CD4-positive, alpha-beta memory T cell (primary cell): ENCODE results near the gene SLC16A5. TPM values are rescaled to one million over a fixed set of nuclear protein-coding genes. Genes with fewer than 3 reads are reported as not detected.

ENCODE experiments used
- CTCF ChIA-PET: fragments of 350-600 bp; sonication (Branson Sonifier 250); formaldehyde crosslinking; loops from one replicate; lab custom pipeline; 2021; ENCODE audit warnings: inconsistent platforms; ENCODE audit not compliant: partially characterized antibody; lab: Charles Lee
- POLR2A ChIA-PET: fragments of 350-600 bp; sonication (Branson Sonifier 250); formaldehyde crosslinking; loops from one replicate; lab custom pipeline; 2021; ENCODE audit not compliant: partially characterized antibody; lab: Charles Lee
- DNase-seq, 5 donors: peaks; one replicate each; pipeline versions ENCODE4 v3.0.0 to v3.0.0-alpha.2; 2020 to 2022; ENCODE audit warnings: mixed read lengths in 1 of 5
- H3K27ac ChIP-seq: one replicate; pipeline ENCODE4 v1.7.0; 2013; ENCODE audit warnings: low read depth, low read length
- H3K27me3 ChIP-seq: 2 replicates; pipeline ENCODE4 v1.7.0; 2013; ENCODE audit warnings: mild to moderate bottlenecking, low read length, moderate library complexity; ENCODE audit not compliant: insufficient read depth
- H3K36me3 ChIP-seq: 2 replicates; pipeline ENCODE4 v1.7.0; 2013; ENCODE audit warnings: mild to moderate bottlenecking, low read length, moderate library complexity; ENCODE audit not compliant: insufficient read depth
- H3K4me1 ChIP-seq: 2 replicates; pipeline ENCODE4 v1.7.0; 2013; ENCODE audit warnings: mild to moderate bottlenecking, low read length, moderate library complexity; ENCODE audit not compliant: insufficient read depth
- H3K4me3 ChIP-seq, 2 donors: one replicate each; pipeline ENCODE4 v1.7.0; 2013; ENCODE audit warnings: low read length in 2 of 2, mild to moderate bottlenecking in 1 of 2
- H3K9me3 ChIP-seq, 2 donors: one replicate each; pipeline ENCODE4 v1.7.0; 2013; ENCODE audit warnings: low read length in 2 of 2, control low read depth in 1 of 2; ENCODE audit not compliant: control insufficient read depth in 1 of 2
- H3K27ac Mint-ChIP-seq, 7 donors: one replicate each; pipeline ENCODE4 v1.8.0; 2020 to 2021; ENCODE audit warnings: mixed read lengths in 7 of 7, mild to moderate bottlenecking in 6 of 7, inconsistent platforms in 3 of 7, moderate library complexity in 3 of 7
- H3K27me3 Mint-ChIP-seq, 2 donors: one replicate each; pipeline ENCODE4 v1.8.0; 2020 to 2021; ENCODE audit warnings: mixed read lengths in 2 of 2
- H3K36me3 Mint-ChIP-seq, 2 donors: one replicate each; pipeline ENCODE4 v1.8.0; 2020 to 2021; ENCODE audit warnings: mixed read lengths in 2 of 2, inconsistent platforms in 1 of 2, mild to moderate bottlenecking in 1 of 2
- H3K4me1 Mint-ChIP-seq, 4 donors: one replicate each; pipeline ENCODE4 v1.8.0; 2020 to 2021; ENCODE audit warnings: mixed read lengths in 4 of 4, mild to moderate bottlenecking in 1 of 4
- H3K4me3 Mint-ChIP-seq, 8 donors: one replicate each; pipeline ENCODE4 v1.8.0; 2020 to 2021; ENCODE audit warnings: mixed read lengths in 8 of 8, mild to moderate bottlenecking in 7 of 8, moderate library complexity in 6 of 8, inconsistent platforms in 3 of 8
- H3K9me3 Mint-ChIP-seq, 8 donors: one replicate each; pipeline ENCODE4 v1.8.0; 2020 to 2021; ENCODE audit warnings: mixed read lengths in 8 of 8, mild to moderate bottlenecking in 5 of 8, inconsistent platforms in 3 of 8, moderate library complexity in 1 of 8
- intact Hi-C: fragments of 100-400 bp; cut with micrococcal nuclease; formaldehyde crosslinking; loops from one replicate; pipeline ENCODE4 v1.15.1; 2023
- polyA plus RNA-seq, 2 donors: library from polyadenylated mRNA; unstranded; fragments of 300-500 nt; fragmentation: Illumina TruSeq; gene quantifications; one replicate each; pipeline ENCODE4 v1.2.3, GENCODE V29; 2021
- total RNA-seq, 2 experiments: library from RNA; stranded (reverse); gene quantifications; one replicate each; pipeline ENCODE4 v1.2.3, GENCODE V29; 2021

The SLC16A5 gene
- total and polyA plus RNA-seq, 4 experiments from 2014 or later = 2.9 to 13.9 (median 8.1) TPM

DNA sequence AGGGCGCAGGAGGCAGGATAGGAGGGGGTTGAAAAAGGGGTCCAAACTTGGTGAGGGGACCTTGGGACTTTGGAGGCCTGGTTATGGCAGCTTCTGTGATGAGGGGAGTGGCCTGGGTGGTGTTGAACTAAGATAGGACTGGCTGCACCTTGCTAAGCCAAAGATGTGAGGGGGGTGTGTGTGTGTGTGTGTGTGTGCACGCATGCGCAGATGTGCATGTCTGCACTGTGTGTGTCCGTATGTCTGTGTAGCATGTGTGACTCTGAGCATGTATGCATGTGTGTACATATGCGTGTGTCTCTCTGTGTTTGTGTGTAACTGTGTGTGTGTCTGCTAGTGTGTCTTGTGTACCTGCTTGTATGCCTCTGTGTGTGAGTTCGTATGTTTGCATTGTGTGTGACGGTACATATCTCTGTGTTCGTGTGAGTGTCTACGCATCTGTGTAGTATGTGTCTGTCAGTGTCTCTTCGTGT, 4.1 kb downstream of the SLC16A5 start:
- Histone ChIP-seq H3K4me3 (no peak overlapping the region), H3K36me3 (no peaks in the 10 kb centered on the region), H3K4me1 (peaks cover 26% of the 10 kb centered on the region), H3K27me3 (no peaks in the 10 kb centered on the region), H3K9me3 (no peaks in the 10 kb centered on the region), H3K27ac (no peak overlapping the region)
- no peak for DNase-seq
- H3K36me3 Mint-ChIP-seq = no peaks in the 10 kb centered on the region
- POLR2A ChIA-PET = interaction anchor here (1.4 to 1.8 kb wide), 2 partner anchors 18 to 22 kb away, joined by 3 to 7 read pairs; partner anchors contain the start of gene ARMC7
- H3K27me3 Mint-ChIP-seq = no peaks in the 10 kb centered on the region
- H3K9me3 Mint-ChIP-seq = no peaks in the 10 kb centered on the region
- H3K4me1 Mint-ChIP-seq = peaks cover 23 to 46% (median 33%) of the 10 kb centered on the region in 4 donors
- CTCF ChIA-PET = no interaction called here
- H3K27ac Mint-ChIP-seq = peak overlapping the region in 5 of 7 donors; percentile 8 to 73 (median 28)
- intact Hi-C loops = no loop called here
- no peak overlapping the region for H3K4me3 Mint-ChIP-seq

DNA sequence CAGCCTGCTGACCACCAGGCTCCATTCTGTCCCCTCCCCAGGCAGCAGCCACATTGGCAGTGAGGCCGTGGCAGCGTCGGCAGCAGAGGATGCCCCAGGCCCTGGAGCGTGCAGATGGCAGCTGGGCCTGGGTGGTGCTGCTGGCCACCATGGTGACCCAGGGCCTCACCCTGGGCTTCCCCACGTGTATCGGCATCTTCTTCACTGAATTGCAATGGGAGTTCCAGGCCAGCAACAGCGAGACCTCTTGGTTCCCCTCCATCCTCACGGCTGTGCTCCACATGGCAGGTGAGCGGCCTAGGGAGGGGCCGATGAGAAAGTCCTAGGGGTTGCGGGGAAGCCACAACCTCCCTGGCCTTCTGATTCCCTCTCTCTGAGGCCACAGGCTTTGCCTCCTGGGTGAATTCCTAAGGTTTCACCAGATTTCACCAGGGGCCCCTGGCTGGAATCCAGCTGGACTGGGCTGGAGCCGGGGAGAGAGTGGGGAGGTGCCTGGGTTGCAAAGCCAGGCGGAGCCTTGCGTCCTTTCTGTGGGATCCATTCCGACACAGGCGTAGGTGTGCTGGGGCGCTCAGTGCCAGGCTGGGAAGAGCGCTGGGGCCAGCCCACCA, 5.9 kb downstream of the SLC16A5 start:
- peaks cover 20 to 38% (median 25%) of the 10 kb centered on the region in 4 donors for H3K4me1 Mint-ChIP-seq
- no peaks in the 10 kb centered on the region for H3K27me3 Mint-ChIP-seq
- DNase-seq = no peak
- no peaks in the 10 kb centered on the region for H3K27me3 ChIP-seq
- no peaks in the 10 kb centered on the region for H3K36me3 ChIP-seq
- ChIA-PET POLR2A (no interaction called here), CTCF (no interaction called here)
- intact Hi-C loops = no loop called here
- H3K4me3 ChIP-seq = no peak overlapping the region
- no peaks in the 10 kb centered on the region for H3K9me3 ChIP-seq
- peaks cover 0 to under 1% of the 10 kb centered on the region in 2 donors for H3K36me3 Mint-ChIP-seq
- H3K9me3 Mint-ChIP-seq = no peaks in the 10 kb centered on the region
- no peak overlapping the region for H3K4me3 Mint-ChIP-seq
- H3K4me1 ChIP-seq = peaks cover 12% of the 10 kb centered on the region
- no peak overlapping the region for H3K27ac ChIP-seq
- no peak overlapping the region for H3K27ac Mint-ChIP-seq

DNA sequence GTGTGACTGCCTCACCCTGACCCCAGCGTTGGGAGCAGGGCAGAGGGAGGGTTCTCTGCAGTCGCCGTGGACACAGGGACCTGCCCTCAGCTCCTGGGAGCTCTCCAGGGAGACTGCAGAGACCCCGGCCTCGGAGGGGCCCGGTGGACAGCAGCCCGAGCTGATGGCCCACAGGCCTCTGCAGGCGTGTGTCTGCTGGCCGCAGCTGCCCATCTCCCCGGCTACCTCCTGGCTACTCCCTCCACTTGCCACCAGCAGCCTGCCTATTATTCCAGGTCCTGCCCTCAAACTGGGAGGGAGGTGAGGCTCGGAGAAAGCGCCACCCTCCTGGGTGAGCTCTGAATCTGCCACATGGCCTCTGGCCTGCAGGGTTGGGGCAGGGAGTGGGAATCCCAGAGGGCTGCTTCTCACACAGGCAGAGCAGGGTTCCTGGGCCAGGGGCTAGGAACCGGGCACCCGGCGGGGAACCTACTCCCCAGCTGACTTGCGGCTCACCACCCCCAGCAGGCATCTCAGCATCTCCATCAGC, 7.2 kb downstream of the SLC16A5 start:
- H3K27ac ChIP-seq = no peak overlapping the region
- no peaks in the 10 kb centered on the region for H3K27me3 ChIP-seq
- Mint-ChIP-seq H3K4me3 (no peak overlapping the region), H3K4me1 (peaks cover 9 to 28% (median 14%) of the 10 kb centered on the region in 4 donors), H3K27me3 (no peaks in the 10 kb centered on the region), H3K36me3 (peaks cover 0 to 4% of the 10 kb centered on the region in 2 donors), H3K9me3 (no peaks in the 10 kb centered on the region), H3K27ac (no peak overlapping the region)
- ChIA-PET CTCF (interaction anchor here (0.8 to 1.4 kb wide), 2 partner anchors 19 to 134 kb away, joined by 3 read pairs; no protein-coding TSS in a partner anchor), POLR2A (no interaction called here)
- intact Hi-C loops = no loop called here
- no peaks in the 10 kb centered on the region for H3K9me3 ChIP-seq
- H3K4me1 ChIP-seq = no peaks in the 10 kb centered on the region
- no peak overlapping the region for H3K4me3 ChIP-seq
- DNase-seq = no peak
- H3K36me3 ChIP-seq = no peaks in the 10 kb centered on the region

DNA sequence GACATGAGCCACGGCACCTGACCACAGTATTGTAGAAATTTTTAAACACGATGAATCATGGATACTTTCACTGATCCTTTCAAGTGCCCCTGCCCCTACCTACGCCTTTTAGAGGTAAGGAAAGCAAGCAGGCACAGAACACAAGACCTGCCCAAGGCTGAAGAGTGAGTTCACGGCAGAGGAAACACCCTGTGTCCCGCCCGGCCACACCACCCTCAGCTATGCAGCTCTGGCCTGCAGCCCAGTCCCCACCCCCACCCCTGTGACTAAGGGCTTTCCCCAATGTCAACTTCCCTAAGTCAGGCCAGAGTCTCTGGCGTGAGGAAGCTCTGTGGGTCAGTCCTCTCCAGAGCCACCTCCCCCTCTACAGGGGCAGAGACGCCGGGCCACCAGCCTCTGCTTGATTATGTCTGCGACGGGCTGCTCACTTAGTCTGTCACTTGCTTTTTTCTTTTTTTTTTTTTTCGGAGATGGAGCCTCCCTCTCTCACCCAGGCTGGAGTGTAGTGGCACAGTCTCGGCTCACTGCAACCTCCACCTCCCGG, 8.4 kb downstream of the SLC16A5 start:
- no peaks in the 10 kb centered on the region for H3K9me3 Mint-ChIP-seq
- no peaks in the 10 kb centered on the region for H3K36me3 ChIP-seq
- H3K4me3 ChIP-seq = no peak overlapping the region
- no peak overlapping the region for H3K4me3 Mint-ChIP-seq
- POLR2A ChIA-PET = no interaction called here
- no peaks in the 10 kb centered on the region for H3K27me3 Mint-ChIP-seq
- peaks cover 7 to 19% (median 8%) of the 10 kb centered on the region in 4 donors for H3K4me1 Mint-ChIP-seq
- H3K36me3 Mint-ChIP-seq = peaks cover 0 to 4% of the 10 kb centered on the region in 2 donors
- no peak overlapping the region for H3K27ac Mint-ChIP-seq
- H3K27me3 ChIP-seq = no peaks in the 10 kb centered on the region
- CTCF ChIA-PET = no interaction called here
- no peak overlapping the region for H3K27ac ChIP-seq
- no peaks in the 10 kb centered on the region for H3K9me3 ChIP-seq
- intact Hi-C loops = no loop called here
- DNase-seq = no peak
- H3K4me1 ChIP-seq = no peaks in the 10 kb centered on the region

DNA sequence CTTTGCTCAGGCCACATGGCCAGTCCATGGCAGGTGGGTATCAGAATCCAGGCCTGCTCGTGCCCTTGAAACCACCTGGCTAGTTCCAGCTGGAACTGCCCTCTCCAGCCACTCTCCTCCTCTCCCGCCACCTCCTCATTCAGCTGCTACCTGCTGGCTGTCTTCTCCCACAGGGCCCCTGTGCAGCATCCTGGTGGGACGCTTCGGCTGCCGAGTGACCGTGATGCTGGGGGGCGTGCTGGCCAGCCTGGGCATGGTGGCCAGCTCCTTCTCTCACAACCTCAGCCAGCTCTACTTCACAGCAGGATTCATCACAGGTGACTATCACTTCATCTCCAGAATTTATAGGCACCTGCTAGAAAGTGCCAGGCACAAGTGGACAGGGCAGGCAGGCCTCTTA, 10.1 kb downstream of the SLC16A5 start:
- Mint-ChIP-seq H3K36me3 (peaks cover 0 to 4% of the 10 kb centered on the region in 2 donors), H3K4me1 (peaks cover 0 to 4% (median 0%) of the 10 kb centered on the region in 4 donors), H3K27me3 (no peaks in the 10 kb centered on the region), H3K4me3 (no peak overlapping the region), H3K27ac (peak overlapping the region in 1 of 7 donors; percentile 41), H3K9me3 (no peaks in the 10 kb centered on the region)
- intact Hi-C loops = no loop called here
- H3K27me3 ChIP-seq = no peaks in the 10 kb centered on the region
- CTCF ChIA-PET = no interaction called here
- no peak for DNase-seq
- POLR2A ChIA-PET = no interaction called here
- no peak overlapping the region for H3K27ac ChIP-seq
- no peak overlapping the region for H3K4me3 ChIP-seq
- no peaks in the 10 kb centered on the region for H3K9me3 ChIP-seq
- H3K4me1 ChIP-seq = no peaks in the 10 kb centered on the region
- no peaks in the 10 kb centered on the region for H3K36me3 ChIP-seq

DNA sequence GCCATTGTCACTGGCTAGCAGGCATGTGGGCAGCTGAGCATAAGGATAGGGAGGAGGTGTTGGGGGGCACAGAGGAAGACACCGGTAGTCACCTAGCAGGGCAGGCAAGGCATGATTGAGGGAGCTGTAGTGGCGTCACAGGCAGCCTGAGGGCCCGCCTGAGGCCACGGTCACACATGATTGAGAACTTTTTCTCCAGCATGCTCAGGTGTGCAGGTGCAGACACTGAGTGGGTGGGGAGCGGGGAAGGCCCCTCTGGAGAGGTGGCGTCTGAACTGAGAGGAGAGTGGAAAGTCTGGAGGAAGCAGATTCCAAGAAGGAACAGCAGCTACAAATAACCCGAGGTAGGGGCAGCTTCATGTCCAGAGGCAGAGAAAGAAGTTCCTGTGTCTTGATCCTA, 11.1 kb downstream of the SLC16A5 start:
- POLR2A ChIA-PET = no interaction called here

DNA sequence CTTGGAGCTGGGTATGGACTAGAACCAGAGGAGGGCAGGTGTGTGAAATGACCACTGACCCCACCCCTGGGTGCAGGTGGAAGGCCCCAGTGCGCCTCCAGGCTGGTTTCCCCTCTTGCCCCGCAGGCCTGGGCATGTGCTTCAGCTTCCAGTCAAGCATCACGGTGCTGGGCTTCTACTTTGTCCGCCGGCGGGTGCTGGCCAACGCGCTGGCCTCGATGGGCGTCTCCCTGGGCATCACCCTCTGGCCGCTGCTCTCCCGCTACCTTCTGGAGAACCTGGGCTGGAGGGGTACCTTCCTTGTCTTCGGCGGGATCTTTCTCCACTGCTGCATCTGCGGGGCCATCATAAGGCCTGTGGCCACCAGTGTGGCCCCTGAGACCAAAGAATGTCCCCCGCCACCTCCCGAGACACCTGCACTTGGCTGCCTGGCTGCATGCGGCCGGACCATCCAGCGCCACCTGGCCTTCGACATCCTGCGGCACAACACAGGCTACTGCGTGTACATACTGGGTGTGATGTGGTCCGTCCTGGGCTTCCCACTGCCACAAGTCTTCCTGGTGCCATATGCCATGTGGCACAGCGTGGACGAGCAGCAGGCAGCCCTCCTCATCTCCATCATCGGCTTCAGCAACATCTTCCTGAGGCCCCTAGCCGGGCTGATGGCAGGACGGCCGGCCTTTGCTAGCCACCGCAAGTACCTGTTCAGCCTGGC, 12.3 kb downstream of the SLC16A5 start:
- H3K4me3 Mint-ChIP-seq = no peak overlapping the region
- intact Hi-C loops = no loop called here
- POLR2A ChIA-PET = interaction anchor here (2.0 kb wide), 1 partner anchor 10 kb away, joined by 4 read pairs; the partner anchor contains the start of gene ARMC7

More for the DNA sequence above, 11.1 kb downstream of the SLC16A5 start:
- H3K36me3 ChIP-seq = no peaks in the 10 kb centered on the region
- peaks cover 0 to 4% (median 0%) of the 10 kb centered on the region in 4 donors for H3K4me1 Mint-ChIP-seq
- H3K9me3 Mint-ChIP-seq = no peaks in the 10 kb centered on the region
- no peak for DNase-seq
- no peaks in the 10 kb centered on the region for H3K9me3 ChIP-seq
- intact Hi-C loops = no loop called here
- no peaks in the 10 kb centered on the region for H3K4me1 ChIP-seq
- no peak overlapping the region for H3K4me3 ChIP-seq
- peak overlapping the region in 3 of 7 donors; percentile 3 to 73 (median 58) for H3K27ac Mint-ChIP-seq
- no peak overlapping the region for H3K27ac ChIP-seq
- H3K27me3 Mint-ChIP-seq = no peaks in the 10 kb centered on the region
- CTCF ChIA-PET = no interaction called here
- H3K4me3 Mint-ChIP-seq = no peak overlapping the region
- no peaks in the 10 kb centered on the region for H3K27me3 ChIP-seq
- peaks cover 0 to 4% of the 10 kb centered on the region in 2 donors for H3K36me3 Mint-ChIP-seq

More for the DNA sequence above, 12.3 kb downstream of the SLC16A5 start:
- no peaks in the 10 kb centered on the region for H3K27me3 Mint-ChIP-seq
- Histone ChIP-seq H3K27me3 (no peaks in the 10 kb centered on the region), H3K4me3 (no peak overlapping the region), H3K4me1 (no peaks in the 10 kb centered on the region), H3K27ac (no peak overlapping the region), H3K36me3 (no peaks in the 10 kb centered on the region), H3K9me3 (no peaks in the 10 kb centered on the region)
- no peaks in the 10 kb centered on the region for H3K9me3 Mint-ChIP-seq
- H3K27ac Mint-ChIP-seq = no peak overlapping the region
- no peak for DNase-seq
- CTCF ChIA-PET = no interaction called here
- peaks cover 0 to 4% (median 0%) of the 10 kb centered on the region in 4 donors for H3K4me1 Mint-ChIP-seq
- peaks cover 0 to 4% of the 10 kb centered on the region in 2 donors for H3K36me3 Mint-ChIP-seq
